Esophagus squamous epithelium (tissue), 4 donors: Measurements from ENCODE around the gene CAPZB.

Experiments used
- CTCF ChIP-seq, 6 experiments: fragments of 450-650 bp in 4 of 6; fragments of 200-600 bp in 2 of 6; sonication (generic) in 2 of 6; IDR thresholded peaks; one replicate each; pipeline ENCODE4 v1.5.1; 2016 to 2019; ENCODE audit warnings: antibody characterized with exemption in 6 of 6, mild to moderate bottlenecking in 4 of 6, moderate library complexity in 4 of 6
- POLR2A ChIP-seq, 4 donors: fragments of 450-650 bp; IDR thresholded peaks; one replicate each; pipeline ENCODE4 v1.6.1; 2017; ENCODE audit warnings: antibody characterized with exemption in 4 of 4, mild to moderate bottlenecking in 4 of 4, moderate library complexity in 3 of 4

- TF ChIP-seq POLR2A (IDR thresholded peaks at IDR 0.05) (no peak), CTCF (IDR thresholded peaks at IDR 0.05) (no peak)
Observed at GRCh38 chr1:19313636-19313959, 171.7 kb downstream of the CAPZB start.
